Measurements from ENCODE around the gene GPD1L. TPM values are rescaled to one million over a fixed set of nuclear protein-coding genes. Genes with fewer than 3 reads are reported as not detected.

The GPD1L gene
- total RNA-seq, 1 donor from 2014 or later, result 77.9 TPM

- Histone ChIP-seq H3K27ac (no peak overlapping the region), H3K36me3 (no peaks in the 10 kb centered on the region), H3K4me3 (no peak overlapping the region), H3K27me3 (ENCODE audit: low read depth) (no peaks in the 10 kb centered on the region), H3K4me1 (peaks cover 11% of the 10 kb centered on the region), H3K9me3 (no peaks in the 10 kb centered on the region)
- intact Hi-C loops (cut with DNase I), result no loop called here
- no peak for TF ChIP-seq CTCF (IDR thresholded peaks at IDR 0.05)
- no peak for ATAC-seq
- DNase-seq, result no peak
Observed at GRCh38 chr3:32084870-32085269, 21.6 kb upstream of the GPD1L start.

- intact Hi-C loops (cut with DNase I), result no loop called here
- peaks cover 11% of the 10 kb centered on the region for H3K4me1 ChIP-seq
- TF ChIP-seq CTCF (IDR thresholded peaks at IDR 0.05), result no peak
- ATAC-seq (no peak), DNase-seq (no peak)
- no peaks in the 10 kb centered on the region for H3K36me3 ChIP-seq
- no peak overlapping the region for H3K4me3 ChIP-seq
- H3K27me3 ChIP-seq (ENCODE audit: low read depth), result no peaks in the 10 kb centered on the region
- H3K9me3 ChIP-seq, result no peaks in the 10 kb centered on the region
- H3K27ac ChIP-seq, result no peak overlapping the region
Observed at GRCh38 chr3:32086464-32086863, 20.0 kb upstream of the GPD1L start.

GRCh38 chr3:32089476-32089875, 16.9 kb upstream of the GPD1L start:
- Histone ChIP-seq H3K27me3 (ENCODE audit: low read depth) (no peaks in the 10 kb centered on the region), H3K4me3 (no peak overlapping the region), H3K4me1 (no peaks in the 10 kb centered on the region), H3K9me3 (no peaks in the 10 kb centered on the region), H3K27ac (no peak overlapping the region), H3K36me3 (no peaks in the 10 kb centered on the region)
- no peak for ATAC-seq
- intact Hi-C loops (cut with DNase I), result no loop called here
- TF ChIP-seq CTCF (IDR thresholded peaks at IDR 0.05), result no peak
- no peak for DNase-seq

- TF ChIP-seq CTCF (IDR thresholded peaks at IDR 0.05), result no peak
- Histone ChIP-seq H3K36me3 (no peaks in the 10 kb centered on the region), H3K27ac (no peak overlapping the region), H3K4me1 (no peaks in the 10 kb centered on the region), H3K27me3 (ENCODE audit: low read depth) (no peaks in the 10 kb centered on the region), H3K9me3 (no peaks in the 10 kb centered on the region), H3K4me3 (no peak overlapping the region)
- intact Hi-C loops (cut with DNase I), result no loop called here
- DNase-seq, result no peak
- no peak for ATAC-seq
Observed at GRCh38 chr3:32093204-32093603, 13.2 kb upstream of the GPD1L start.

GRCh38 chr3:32095431-32095830, 11.0 kb upstream of the GPD1L start:
- no peak overlapping the region for H3K27ac ChIP-seq
- ATAC-seq, result no peak
- H3K27me3 ChIP-seq (ENCODE audit: low read depth), result no peaks in the 10 kb centered on the region
- intact Hi-C loops (cut with DNase I), result no loop called here
- H3K36me3 ChIP-seq, result no peaks in the 10 kb centered on the region
- H3K4me1 ChIP-seq, result no peaks in the 10 kb centered on the region
- no peak for DNase-seq
- no peak overlapping the region for H3K4me3 ChIP-seq
- no peak for TF ChIP-seq CTCF (IDR thresholded peaks at IDR 0.05)
- H3K9me3 ChIP-seq, result no peaks in the 10 kb centered on the region

- Histone ChIP-seq H3K9me3 (peaks cover 18% of the 10 kb centered on the region), H3K36me3 (no peaks in the 10 kb centered on the region), H3K4me3 (no peak overlapping the region), H3K27me3 (ENCODE audit: low read depth) (no peaks in the 10 kb centered on the region), H3K4me1 (no peaks in the 10 kb centered on the region), H3K27ac (no peak overlapping the region)
- intact Hi-C loops (cut with DNase I), result no loop called here
- TF ChIP-seq CTCF (IDR thresholded peaks at IDR 0.05), result no peak
- ATAC-seq, result no peak
- no peak for DNase-seq
Observed at GRCh38 chr3:32097768-32098167, 8.7 kb upstream of the GPD1L start.

Measured in lower lobe of right lung (tissue), 2 donors.